GM12875 (cell line): ENCODE measurements around the gene ZNF892.
A peak's percentile ranks its signal among the peaks of the same experiment; 100 is the strongest.

Source experiments
- H3K4me3 ChIP-seq: one replicate; pipeline ENCODE4 v1.5.1; 2011; ENCODE audit warnings: low read depth, low read length, control low read depth
- CTCF ChIP-seq: IDR thresholded peaks from 2 replicates; pipeline ENCODE4 v1.5.1; 2011; ENCODE audit warnings: low read depth, mild to moderate bottlenecking, control low read depth, inconsistent platforms, low read length, moderate library complexity, borderline replicate concordance; ENCODE audit not compliant: insufficient read depth

The ZNF892 gene

GRCh38 chr2:95207111-95207961 lies at the start of gene ZNF892:
ZNF892 (plus strand) TSS chr2:95207521; CDS start chr2:95207816, 295 bp downstream.
- TF ChIP-seq CTCF = peak; percentile 59

GRCh38 chr2:95158441-95158840 lies 48.9 kb upstream of the ZNF892 start:
- H3K4me3 ChIP-seq = peak overlapping the region; percentile 60
- no peak for TF ChIP-seq CTCF

More at GRCh38 chr2:95207111-95207961, at the start of gene ZNF892:
- peak within 1 kb of the TSS; percentile 82 for H3K4me3 ChIP-seq

GRCh38 chr2:95158891-95159619 lies 48.3 kb upstream of the ZNF892 start:
- H3K4me3 ChIP-seq = peak overlapping the region; percentile 60
- TF ChIP-seq CTCF = no peak

GRCh38 chr2:95159690-95160449 lies 47.5 kb upstream of the ZNF892 start, which contains the start of gene ZNF514:
ZNF514 (minus strand) TSS chr2:95159848; CDS start chr2:95153253, 6,595 bp downstream.
- TF ChIP-seq CTCF = no peak

GRCh38 chr2:95165030-95165370 lies 42.3 kb upstream of the ZNF892 start:
- TF ChIP-seq CTCF = no peak
- peak overlapping the region; percentile 83 for H3K4me3 ChIP-seq

More at GRCh38 chr2:95159690-95160449, 47.5 kb upstream of the ZNF892 start, which contains the start of gene ZNF514:
- H3K4me3 ChIP-seq = peak within 1 kb of the TSS; percentile 60

- 0 out of 2 replicates have a peak, but pooled peaks have one; percentile 13 for TF ChIP-seq CTCF
Measured at GRCh38 chr2:95165371-95166064, 41.8 kb upstream of the ZNF892 start, which contains the start of gene ZNF2. ZNF2 (plus strand) TSS chr2:95165809; CDS start chr2:95176227, 10,418 bp downstream.

More at GRCh38 chr2:95165371-95166064, 41.8 kb upstream of the ZNF892 start, which contains the start of gene ZNF2:
- peak within 1 kb of the TSS; percentile 83 for H3K4me3 ChIP-seq
